Measurements from ENCODE around the gene TMEM100. TPM values are rescaled to one million over a fixed set of nuclear protein-coding genes. Genes with fewer than 3 reads are reported as not detected.

TMEM100 gene
- total and polyA plus RNA-seq, 4 donors: 22.0 to 63.7 (median 47.0) TPM

DNA sequence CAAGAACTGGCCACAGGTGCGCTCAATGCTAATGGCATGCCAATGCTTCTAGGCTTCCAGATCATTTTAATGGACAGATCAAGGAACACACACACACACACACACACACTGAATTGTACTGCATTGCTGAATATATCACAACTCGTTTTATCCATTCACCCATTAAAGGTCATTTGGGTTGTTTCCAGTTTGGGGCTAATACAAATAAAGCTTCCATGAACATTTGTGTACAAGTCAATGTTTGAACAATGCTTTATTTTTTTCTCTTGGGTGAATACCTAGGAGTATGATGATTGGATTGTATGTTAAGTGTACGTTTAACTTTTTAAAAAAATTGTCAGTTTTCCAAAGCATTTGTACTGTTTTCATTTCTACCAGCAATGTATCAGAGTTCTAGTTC lies 24.5 kb upstream of the TMEM100 start:
- no peaks in the 10 kb centered on the region for H3K27me3 ChIP-seq (ENCODE audit: control insufficient read depth, insufficient read depth, low read length)
- H3K36me3 ChIP-seq (ENCODE audit: control insufficient read depth, insufficient read depth, low read length): no peaks in the 10 kb centered on the region
- no peak overlapping the region for H3K27ac ChIP-seq (ENCODE audit: low read depth, low read length)
- no peak overlapping the region for H3K4me3 ChIP-seq (ENCODE audit: low read depth, low read length)
- no CpG with 5 or more reads among the region's 3 CpGs for WGBS (ENCODE audit: insufficient coverage)
- H3K9me3 ChIP-seq (ENCODE audit: control insufficient read depth, insufficient read depth, low read length): no peaks in the 10 kb centered on the region
- H3K4me1 ChIP-seq (ENCODE audit: control insufficient read depth, insufficient read depth, low read length): peaks cover 7% of the 10 kb centered on the region
- no peak for DNase-seq (ENCODE audit: low read depth in 4 of 6, low spot score in 6 of 6)

GRCh38 chr17:55746466-55746865 lies 23.8 kb upstream of the TMEM100 start:
- Histone ChIP-seq H3K27ac (ENCODE audit: low read depth, low read length) (no peak overlapping the region), H3K4me1 (ENCODE audit: control insufficient read depth, insufficient read depth, low read length) (peaks cover 4% of the 10 kb centered on the region), H3K27me3 (ENCODE audit: control insufficient read depth, insufficient read depth, low read length) (no peaks in the 10 kb centered on the region), H3K9me3 (ENCODE audit: control insufficient read depth, insufficient read depth, low read length) (no peaks in the 10 kb centered on the region), H3K4me3 (ENCODE audit: low read depth, low read length) (no peak overlapping the region), H3K36me3 (ENCODE audit: control insufficient read depth, insufficient read depth, low read length) (no peaks in the 10 kb centered on the region)
- no CpG with 5 or more reads among the region's 1 CpG for WGBS (ENCODE audit: insufficient coverage)
- no peak for DNase-seq (ENCODE audit: low read depth in 4 of 6, low spot score in 6 of 6)

DNA sequence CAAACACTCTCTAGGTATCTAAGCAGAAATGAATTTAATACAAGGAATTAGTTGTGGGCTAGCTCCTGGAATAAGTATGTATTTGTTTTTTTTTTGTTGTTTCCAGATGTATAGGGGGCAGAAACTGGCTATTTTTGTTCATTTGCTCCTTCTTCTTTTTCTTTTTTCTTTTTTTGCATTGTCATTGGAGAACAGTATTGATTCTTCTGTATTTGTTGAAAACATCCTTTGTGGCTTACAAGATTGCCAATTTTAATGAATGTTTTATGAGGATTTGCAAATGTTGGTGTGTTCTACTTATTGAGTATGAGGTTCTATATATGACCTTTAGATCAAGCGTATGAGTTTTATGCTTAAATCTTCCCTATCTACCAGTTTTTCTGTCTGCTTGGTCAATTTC lies 22.6 kb upstream of the TMEM100 start:
- DNase-seq (ENCODE audit: low read depth in 4 of 6, low spot score in 6 of 6): no peak
- WGBS (ENCODE audit: insufficient coverage): no CpG with 5 or more reads among the region's 1 CpG
- H3K4me3 ChIP-seq (ENCODE audit: low read depth, low read length): no peak overlapping the region
- no peaks in the 10 kb centered on the region for H3K4me1 ChIP-seq (ENCODE audit: control insufficient read depth, insufficient read depth, low read length)
- H3K9me3 ChIP-seq (ENCODE audit: control insufficient read depth, insufficient read depth, low read length): no peaks in the 10 kb centered on the region
- no peak overlapping the region for H3K27ac ChIP-seq (ENCODE audit: low read depth, low read length)
- no peaks in the 10 kb centered on the region for H3K36me3 ChIP-seq (ENCODE audit: control insufficient read depth, insufficient read depth, low read length)
- H3K27me3 ChIP-seq (ENCODE audit: control insufficient read depth, insufficient read depth, low read length): no peaks in the 10 kb centered on the region

GRCh38 chr17:55743103-55743679 lies 20.5 kb upstream of the TMEM100 start:
- DNase-seq (ENCODE audit: low read depth in 4 of 6, low spot score in 6 of 6): no peak
- no peak overlapping the region for H3K27ac ChIP-seq (ENCODE audit: low read depth, low read length)

DNA sequence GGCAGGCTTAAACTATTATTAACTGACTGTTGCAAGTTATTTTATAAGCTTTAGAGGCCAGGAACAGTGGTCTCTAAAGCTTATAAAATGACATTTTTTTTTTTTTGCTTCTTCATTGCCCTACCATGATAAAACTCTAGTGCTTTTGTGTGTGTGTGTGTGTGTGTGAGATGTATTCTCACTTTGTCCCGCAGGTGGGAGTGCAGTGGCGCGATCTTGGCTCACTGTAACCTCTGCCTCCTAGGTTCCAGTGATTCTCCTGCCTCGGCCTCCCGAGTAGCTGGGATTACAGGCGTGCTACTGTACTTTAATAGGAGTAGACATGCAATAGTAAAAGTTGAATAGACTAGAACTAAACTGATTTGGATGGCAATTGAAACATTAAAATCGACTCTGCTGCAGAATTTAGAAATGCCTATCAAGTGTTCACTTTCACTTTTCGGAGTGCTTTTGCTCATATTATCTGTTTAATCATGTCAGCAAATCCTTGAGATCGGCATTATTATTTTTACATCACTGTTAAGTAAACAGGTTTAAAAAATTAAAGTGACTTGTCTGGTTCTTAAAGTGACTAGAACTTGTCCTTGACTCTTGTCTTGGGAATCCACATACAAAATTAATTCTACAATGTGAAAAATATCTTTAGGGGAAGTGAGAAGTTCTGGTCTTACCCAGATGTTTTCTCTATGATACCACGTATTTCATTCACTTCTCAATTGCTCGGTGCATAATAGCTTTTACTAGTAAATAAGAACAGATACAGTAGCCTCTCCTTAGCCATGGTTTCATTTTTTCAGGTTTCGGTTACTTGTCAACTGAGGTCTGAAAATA lies 19.8 kb upstream of the TMEM100 start:
- H3K27me3 ChIP-seq (ENCODE audit: control insufficient read depth, insufficient read depth, low read length): no peaks in the 10 kb centered on the region
- no peaks in the 10 kb centered on the region for H3K9me3 ChIP-seq (ENCODE audit: control insufficient read depth, insufficient read depth, low read length)
- no CpG with 5 or more reads among the region's 12 CpGs for WGBS (ENCODE audit: insufficient coverage)
- DNase-seq (ENCODE audit: low read depth in 4 of 6, low spot score in 6 of 6): no peak
- H3K27ac ChIP-seq (ENCODE audit: low read depth, low read length): no peak overlapping the region
- H3K4me1 ChIP-seq (ENCODE audit: control insufficient read depth, insufficient read depth, low read length): no peaks in the 10 kb centered on the region
- H3K36me3 ChIP-seq (ENCODE audit: control insufficient read depth, insufficient read depth, low read length): no peaks in the 10 kb centered on the region
- no peak overlapping the region for H3K4me3 ChIP-seq (ENCODE audit: low read depth, low read length)

More at GRCh38 chr17:55743103-55743679, 20.5 kb upstream of the TMEM100 start:
- Histone ChIP-seq H3K4me3 (ENCODE audit: low read depth, low read length) (no peak overlapping the region), H3K4me1 (ENCODE audit: control insufficient read depth, insufficient read depth, low read length) (no peaks in the 10 kb centered on the region), H3K36me3 (ENCODE audit: control insufficient read depth, insufficient read depth, low read length) (no peaks in the 10 kb centered on the region), H3K27me3 (ENCODE audit: control insufficient read depth, insufficient read depth, low read length) (no peaks in the 10 kb centered on the region), H3K9me3 (ENCODE audit: control insufficient read depth, insufficient read depth, low read length) (no peaks in the 10 kb centered on the region)
- WGBS (ENCODE audit: insufficient coverage): no CpG with 5 or more reads among the region's 3 CpGs

- H3K27ac ChIP-seq (ENCODE audit: low read depth, low read length): no peak overlapping the region
- WGBS (ENCODE audit: insufficient coverage): no CpG with 5 or more reads among the region's 3 CpGs
- H3K36me3 ChIP-seq (ENCODE audit: control insufficient read depth, insufficient read depth, low read length): no peaks in the 10 kb centered on the region
- no peak for DNase-seq (ENCODE audit: low read depth in 4 of 6, low spot score in 6 of 6)
- no peaks in the 10 kb centered on the region for H3K9me3 ChIP-seq (ENCODE audit: control insufficient read depth, insufficient read depth, low read length)
- H3K4me1 ChIP-seq (ENCODE audit: control insufficient read depth, insufficient read depth, low read length): no peaks in the 10 kb centered on the region
- no peaks in the 10 kb centered on the region for H3K27me3 ChIP-seq (ENCODE audit: control insufficient read depth, insufficient read depth, low read length)
- no peak overlapping the region for H3K4me3 ChIP-seq (ENCODE audit: low read depth, low read length)
Measured at GRCh38 chr17:55741356-55741700, 18.7 kb upstream of the TMEM100 start.

- 86% methylated on average over 5 of the region's 10 CpGs for WGBS (ENCODE audit: insufficient coverage)
- no peaks in the 10 kb centered on the region for H3K36me3 ChIP-seq (ENCODE audit: control insufficient read depth, insufficient read depth, low read length)
Measured at GRCh38 chr17:55740511-55741355, 18.1 kb upstream of the TMEM100 start.

DNA sequence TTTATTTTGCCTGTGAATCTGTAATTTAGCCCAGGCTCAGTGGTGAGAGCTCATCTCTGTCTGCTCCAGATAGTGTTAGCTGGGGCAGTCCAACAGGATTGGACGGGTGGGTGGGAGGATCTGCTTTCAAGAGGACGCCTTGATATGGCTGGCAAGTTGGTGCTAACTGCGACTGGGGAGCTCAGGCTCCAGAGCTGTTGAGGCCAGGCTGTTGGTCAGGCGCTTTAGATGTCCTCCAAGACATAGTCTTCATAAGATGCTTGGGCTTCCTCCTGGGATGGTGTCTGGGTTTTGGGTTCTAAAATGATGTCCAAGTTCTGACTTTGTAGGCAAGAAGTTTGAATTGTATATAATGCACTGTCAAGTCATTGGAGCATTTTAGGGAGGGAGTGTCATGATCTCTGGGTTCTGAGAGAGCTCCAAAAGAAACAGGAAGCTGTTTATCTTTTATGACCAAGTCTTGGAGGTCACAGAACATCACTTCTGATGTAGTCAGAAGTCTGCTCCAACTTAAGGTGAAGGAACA lies 15.4 kb upstream of the TMEM100 start:
- Histone ChIP-seq H3K27ac (ENCODE audit: low read depth, low read length) (no peak overlapping the region), H3K4me3 (ENCODE audit: low read depth, low read length) (no peak overlapping the region), H3K9me3 (ENCODE audit: control insufficient read depth, insufficient read depth, low read length) (no peaks in the 10 kb centered on the region), H3K36me3 (ENCODE audit: control insufficient read depth, insufficient read depth, low read length) (no peaks in the 10 kb centered on the region), H3K27me3 (ENCODE audit: control insufficient read depth, insufficient read depth, low read length) (no peaks in the 10 kb centered on the region), H3K4me1 (ENCODE audit: control insufficient read depth, insufficient read depth, low read length) (peaks cover 5% of the 10 kb centered on the region)
- no peak for DNase-seq (ENCODE audit: low read depth in 4 of 6, low spot score in 6 of 6)
- WGBS (ENCODE audit: insufficient coverage): 82% methylated on average over 4 of the region's 4 CpGs

More at GRCh38 chr17:55740511-55741355, 18.1 kb upstream of the TMEM100 start:
- DNase-seq (ENCODE audit: low read depth in 4 of 6, low spot score in 6 of 6): no peak
- no peaks in the 10 kb centered on the region for H3K27me3 ChIP-seq (ENCODE audit: control insufficient read depth, insufficient read depth, low read length)
- H3K27ac ChIP-seq (ENCODE audit: low read depth, low read length): no peak overlapping the region
- no peaks in the 10 kb centered on the region for H3K9me3 ChIP-seq (ENCODE audit: control insufficient read depth, insufficient read depth, low read length)
- H3K4me1 ChIP-seq (ENCODE audit: control insufficient read depth, insufficient read depth, low read length): no peaks in the 10 kb centered on the region
- no peak overlapping the region for H3K4me3 ChIP-seq (ENCODE audit: low read depth, low read length)

DNA sequence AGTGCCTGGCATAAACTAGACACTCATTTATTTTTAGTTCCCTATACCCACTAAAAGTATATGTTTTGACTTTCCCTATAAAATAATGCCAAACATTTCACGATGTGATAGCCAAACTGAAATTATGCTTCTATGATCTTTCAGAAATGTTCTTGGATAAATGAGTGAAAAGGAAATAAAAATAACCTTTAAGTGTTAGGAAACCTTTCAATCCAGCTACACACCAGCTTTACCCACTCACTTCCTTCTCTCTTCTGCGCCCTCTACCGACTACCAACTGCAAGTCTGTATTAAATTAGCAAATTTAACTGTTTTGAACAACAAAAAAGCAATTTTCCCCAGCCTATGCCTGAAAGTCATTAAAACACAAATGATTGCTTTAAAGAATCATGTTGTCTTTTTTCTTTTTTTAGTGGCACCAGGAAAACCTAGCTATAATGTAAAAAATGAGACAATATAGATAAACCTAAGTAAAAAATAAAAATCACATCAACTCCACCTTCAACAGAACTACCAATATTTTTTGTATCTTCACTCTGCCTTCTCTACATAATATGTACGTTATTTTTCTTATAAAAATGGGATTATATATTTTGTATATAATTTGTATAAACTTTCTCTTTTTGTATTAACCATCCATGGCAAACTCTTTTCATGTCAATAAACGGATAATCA lies 13.2 kb upstream of the TMEM100 start:
- 0% methylated on average over 2 of the region's 5 CpGs for WGBS (ENCODE audit: insufficient coverage)

More for the DNA sequence above, 13.2 kb upstream of the TMEM100 start:
- Histone ChIP-seq H3K9me3 (ENCODE audit: control insufficient read depth, insufficient read depth, low read length) (no peaks in the 10 kb centered on the region), H3K4me3 (ENCODE audit: low read depth, low read length) (no peak overlapping the region), H3K4me1 (ENCODE audit: control insufficient read depth, insufficient read depth, low read length) (peaks cover 11% of the 10 kb centered on the region), H3K27ac (ENCODE audit: low read depth, low read length) (no peak overlapping the region), H3K36me3 (ENCODE audit: control insufficient read depth, insufficient read depth, low read length) (no peaks in the 10 kb centered on the region), H3K27me3 (ENCODE audit: control insufficient read depth, insufficient read depth, low read length) (no peaks in the 10 kb centered on the region)
- peak in 2 of 6 donors; percentile 79 to 81 for DNase-seq (ENCODE audit: low read depth in 4 of 6, low spot score in 6 of 6)
